ENCODE results near the gene GAREM1.
"Not testable (repeated sequence)": the region's sequence is repeated elsewhere in the genome, so short reads cannot be mapped to it uniquely, and the experiment has no call there.

Gene GAREM1

DNA sequence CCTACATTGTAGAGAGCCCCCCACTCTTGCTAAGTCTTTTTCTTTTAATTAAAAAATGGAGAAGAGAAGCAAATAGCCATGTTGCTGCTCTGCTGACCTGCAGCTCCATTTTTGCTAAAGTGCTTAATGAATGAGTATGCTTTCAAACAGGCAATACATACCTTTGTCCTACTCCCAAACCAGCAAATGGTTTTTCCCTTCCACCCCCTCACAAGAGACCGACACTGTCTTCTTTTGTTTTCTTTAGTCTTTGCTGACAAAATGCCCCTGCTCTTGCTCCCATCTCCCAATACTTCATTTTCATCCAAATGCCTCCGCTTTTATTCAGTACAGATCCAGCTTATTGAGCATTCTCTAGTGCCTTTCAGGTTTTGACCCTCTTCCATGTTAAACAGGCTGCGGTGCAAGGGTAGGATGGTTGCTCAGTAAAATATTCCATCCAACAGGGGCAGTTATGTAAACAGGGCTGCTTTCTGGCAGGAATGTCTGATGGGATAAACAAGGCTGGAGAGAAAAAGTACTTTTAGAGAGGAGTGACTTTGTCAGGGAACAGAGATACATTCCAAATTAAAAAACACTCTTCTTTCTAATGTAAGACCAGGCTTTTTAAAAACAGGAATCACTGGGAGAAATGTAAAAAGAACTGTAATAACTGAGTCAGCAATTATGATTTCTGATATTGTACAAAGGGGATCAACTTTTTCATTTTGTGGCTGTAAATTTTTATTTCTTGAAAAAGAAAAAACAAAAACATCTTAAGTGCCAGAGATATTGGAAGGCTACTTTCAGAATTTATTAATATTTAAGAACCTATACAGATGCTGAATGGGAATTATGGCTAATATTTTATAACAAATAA is 144.0 kb downstream of the GAREM1 start:
- no peak for DNase-seq (ENCODE audit: low spot score)

DNA sequence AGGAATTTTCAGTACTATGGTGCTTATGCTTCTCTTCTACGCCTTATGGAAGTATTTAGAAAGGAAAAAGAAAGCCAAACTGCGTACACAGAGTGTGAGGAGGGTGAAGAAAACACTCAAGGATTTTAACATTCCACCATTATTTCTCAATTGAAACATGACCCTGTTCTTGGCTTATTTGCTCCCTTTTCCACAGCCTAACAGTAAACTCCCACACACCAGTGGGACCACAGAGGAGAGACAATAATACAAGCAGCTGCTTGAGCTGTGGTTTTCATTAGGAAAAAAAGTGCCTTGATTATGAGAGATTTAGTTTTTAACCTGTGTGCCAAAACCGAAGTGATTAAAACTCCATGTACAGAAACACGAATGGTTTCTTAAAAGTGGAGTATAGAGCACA is 146.5 kb downstream of the GAREM1 start:
- no peak for DNase-seq (ENCODE audit: low spot score)

DNA sequence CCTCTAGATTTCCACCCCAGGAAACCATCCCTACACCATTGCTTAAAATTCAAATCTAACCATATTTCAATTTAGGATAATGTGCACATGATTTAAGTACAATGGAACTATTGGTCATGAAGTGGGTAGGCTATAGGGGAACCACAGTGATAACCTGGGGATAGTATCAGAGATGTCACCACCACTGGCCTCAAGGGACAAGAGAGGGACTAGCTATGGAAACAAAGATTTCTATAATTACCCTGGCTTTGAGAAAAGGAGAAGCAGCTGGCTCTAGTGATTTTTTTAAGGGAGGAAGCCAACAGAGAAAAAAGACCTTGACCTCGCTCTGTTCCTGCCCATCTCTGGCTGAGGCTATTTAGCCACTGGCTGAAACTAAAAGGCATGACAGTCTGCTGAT is 148.9 kb downstream of the GAREM1 start:
- DNase-seq (ENCODE audit: low spot score) = no peak

DNA sequence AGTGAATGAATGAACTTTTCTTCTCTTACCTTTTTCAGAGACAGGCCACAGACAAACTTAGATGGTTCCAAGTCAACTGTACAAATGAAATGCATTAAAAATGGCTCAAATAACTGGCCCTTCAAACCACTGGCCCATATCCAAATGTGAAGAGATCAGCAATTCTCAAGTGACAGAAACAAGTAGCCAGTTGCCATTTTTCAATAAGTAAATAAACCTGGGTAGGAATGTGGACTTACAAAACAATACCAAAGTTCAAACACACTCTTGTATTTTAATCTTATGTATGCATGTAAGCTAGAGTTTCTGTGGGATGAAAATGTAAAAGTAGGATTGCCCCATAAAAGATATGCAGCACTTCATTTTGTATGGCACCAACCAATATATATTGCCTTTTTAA is 151.6 kb downstream of the GAREM1 start:
- no peak for DNase-seq (ENCODE audit: low spot score)

DNA sequence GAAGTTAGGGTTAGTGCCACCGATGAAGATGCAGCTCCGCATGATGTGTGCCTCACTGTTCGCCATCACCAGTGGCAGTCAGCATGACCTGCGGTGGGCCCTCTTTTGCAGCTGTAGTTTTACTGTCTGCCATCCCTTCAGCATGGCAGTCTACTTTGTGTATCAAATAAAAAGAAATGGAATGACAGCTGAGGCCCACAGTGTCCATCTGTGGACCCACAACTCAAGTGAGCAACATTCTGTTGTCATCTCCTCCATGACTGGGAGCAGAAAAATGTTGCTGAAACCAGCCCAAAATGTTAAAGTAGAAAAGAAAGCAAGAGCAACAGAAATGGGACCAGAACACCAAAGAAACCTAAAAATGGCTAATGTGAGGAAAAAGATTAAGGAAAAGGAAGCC is 152.1 kb downstream of the GAREM1 start:
- DNase-seq (ENCODE audit: low spot score) = no peak

DNA sequence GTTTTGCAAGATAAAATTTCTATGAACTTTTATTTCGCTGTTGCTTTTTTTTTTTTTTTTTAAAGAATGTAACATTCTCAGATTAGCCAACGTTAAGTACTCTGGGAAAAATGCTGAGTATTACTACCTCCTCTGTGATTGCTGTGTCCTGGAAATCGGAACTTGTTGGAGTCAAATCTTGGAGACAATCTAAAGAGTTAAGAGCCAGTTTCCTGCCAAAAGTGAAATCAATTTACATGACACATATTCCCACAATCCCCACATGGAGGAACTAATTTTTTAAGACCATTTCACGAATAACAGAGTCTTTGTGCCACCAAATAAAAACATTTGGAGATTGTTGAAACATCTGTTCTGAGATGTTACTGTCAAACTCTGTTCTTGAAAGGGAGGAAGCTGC is 153.0 kb downstream of the GAREM1 start:
- DNase-seq (ENCODE audit: low spot score) = no peak

DNA sequence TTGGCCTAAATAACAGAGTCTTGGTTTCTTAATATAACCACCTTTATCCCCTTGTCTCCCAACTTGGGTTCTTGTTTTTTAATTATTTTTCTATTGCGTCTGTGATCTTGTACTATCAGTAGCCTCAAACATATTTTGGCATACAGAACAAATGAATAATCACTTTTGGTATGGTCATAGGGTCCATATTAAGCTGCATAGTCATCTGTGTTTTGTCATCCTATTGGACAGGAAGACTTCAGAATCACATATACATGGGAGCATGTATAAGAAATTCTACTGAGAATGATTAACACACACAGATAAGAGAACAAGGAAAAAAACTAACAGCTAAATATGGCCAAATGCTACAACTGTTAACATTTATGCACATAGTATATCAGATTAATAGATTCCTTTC is 154.8 kb downstream of the GAREM1 start:
- no peak for DNase-seq (ENCODE audit: low spot score)

DNA sequence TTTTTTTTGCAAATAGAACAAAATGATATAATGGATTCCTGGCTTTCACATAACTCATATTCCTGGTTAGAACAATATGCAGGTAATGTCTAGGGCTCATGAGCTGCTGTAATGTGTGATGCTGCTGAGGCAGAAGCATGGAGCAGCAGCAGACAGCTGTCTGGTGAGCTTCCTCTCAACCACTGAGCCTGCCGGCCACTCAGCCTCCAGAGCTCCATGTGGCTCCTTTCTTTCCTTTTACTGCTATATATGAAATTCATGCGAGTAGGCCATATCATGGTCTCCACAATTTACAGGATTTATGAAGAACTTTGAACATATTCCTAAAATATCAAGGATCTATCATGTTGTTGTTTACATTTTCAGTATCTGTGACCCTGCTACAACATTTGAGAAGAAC is 159.9 kb downstream of the GAREM1 start:
- DNase-seq (ENCODE audit: low spot score) = no peak

DNA sequence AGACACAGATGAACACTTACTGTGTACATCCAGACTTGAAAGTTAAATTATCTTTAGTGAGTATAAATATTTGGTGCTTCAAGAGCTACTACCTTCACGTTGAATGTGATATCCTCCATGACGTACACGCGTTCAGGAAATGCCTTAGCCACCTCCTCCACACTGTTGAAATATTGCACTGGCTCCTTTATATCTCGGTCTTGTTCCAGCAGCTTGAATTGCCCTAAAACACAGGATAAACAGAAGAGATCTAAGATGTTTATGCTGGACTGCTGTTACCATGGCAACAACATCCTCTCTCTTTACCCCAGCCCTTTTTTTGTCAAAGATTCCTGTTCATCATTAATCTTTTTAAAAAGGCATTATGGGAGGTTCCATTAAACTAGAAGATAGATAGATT is 160.6 kb downstream of the GAREM1 start:
- DNase-seq (ENCODE audit: low spot score) = no peak

DNA sequence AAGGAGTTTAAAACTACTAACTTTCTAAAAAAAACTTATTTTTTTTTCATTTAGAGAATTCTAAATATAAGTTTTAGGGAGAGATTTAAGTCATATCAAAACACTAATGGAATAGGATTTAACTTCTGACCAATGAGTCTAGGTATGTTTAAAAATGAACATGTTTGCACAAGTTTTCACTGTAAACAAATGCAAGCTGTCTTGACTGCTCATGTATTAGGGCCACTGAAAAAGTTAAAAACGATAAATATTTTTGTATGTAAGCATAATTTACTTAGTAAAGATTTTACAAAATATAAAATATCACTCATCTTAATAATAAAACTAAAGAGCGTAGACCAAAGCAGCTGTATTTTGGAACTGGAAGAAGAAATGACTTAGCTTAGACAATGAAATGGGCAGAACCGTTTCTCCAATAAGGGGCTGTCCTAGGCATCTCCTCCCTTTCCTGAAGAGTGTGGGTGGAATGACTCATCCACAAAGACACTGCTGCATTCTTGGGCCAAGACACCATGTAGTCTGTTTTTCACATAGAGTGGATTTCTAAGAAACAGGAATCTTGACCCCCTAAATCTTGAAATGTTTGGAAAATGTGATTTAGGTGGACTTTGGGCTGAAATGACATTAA is 162.1 kb downstream of the GAREM1 start:
- DNase-seq (ENCODE audit: low spot score) = no peak

DNA sequence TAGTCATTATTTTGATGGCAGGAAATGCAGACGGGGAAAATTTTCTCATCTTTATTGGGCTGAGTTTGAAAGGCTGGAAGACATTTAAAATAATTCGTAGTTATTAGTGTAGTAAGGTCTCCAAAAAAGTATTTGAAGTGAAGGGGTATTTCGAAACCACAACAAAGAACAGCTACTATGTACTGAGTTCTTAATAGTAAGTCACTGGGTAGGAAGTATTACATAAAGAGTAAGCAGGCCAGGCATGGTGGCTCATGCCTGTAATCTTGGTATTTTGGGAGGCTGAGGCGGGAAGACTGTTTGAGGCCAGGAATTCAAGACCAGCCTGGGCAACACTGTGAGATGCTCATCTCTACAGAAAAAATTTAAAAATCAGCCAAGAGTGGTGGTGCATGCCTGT is 167.3 kb downstream of the GAREM1 start:
- DNase-seq (ENCODE audit: low spot score) = no peak

DNA sequence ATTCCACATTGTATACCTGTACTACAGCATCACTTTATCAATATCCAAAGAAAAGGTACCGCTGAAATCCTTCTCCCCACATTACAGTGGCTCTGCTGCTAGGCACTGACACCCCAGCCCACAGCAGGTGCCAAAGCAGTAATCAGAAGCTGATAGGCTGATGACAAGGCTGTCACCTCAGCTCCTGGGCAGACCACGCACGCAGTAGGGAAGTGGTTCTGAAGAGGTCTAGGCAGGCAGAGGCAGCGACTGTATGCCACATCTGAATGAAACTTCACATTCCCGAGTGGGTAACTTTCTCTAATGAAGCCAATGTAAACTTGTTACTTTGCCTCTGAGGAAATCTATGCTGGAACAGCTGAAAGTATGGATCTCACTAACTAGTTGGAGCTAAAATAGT is 167.9 kb downstream of the GAREM1 start:
- no peak for DNase-seq (ENCODE audit: low spot score)

DNA sequence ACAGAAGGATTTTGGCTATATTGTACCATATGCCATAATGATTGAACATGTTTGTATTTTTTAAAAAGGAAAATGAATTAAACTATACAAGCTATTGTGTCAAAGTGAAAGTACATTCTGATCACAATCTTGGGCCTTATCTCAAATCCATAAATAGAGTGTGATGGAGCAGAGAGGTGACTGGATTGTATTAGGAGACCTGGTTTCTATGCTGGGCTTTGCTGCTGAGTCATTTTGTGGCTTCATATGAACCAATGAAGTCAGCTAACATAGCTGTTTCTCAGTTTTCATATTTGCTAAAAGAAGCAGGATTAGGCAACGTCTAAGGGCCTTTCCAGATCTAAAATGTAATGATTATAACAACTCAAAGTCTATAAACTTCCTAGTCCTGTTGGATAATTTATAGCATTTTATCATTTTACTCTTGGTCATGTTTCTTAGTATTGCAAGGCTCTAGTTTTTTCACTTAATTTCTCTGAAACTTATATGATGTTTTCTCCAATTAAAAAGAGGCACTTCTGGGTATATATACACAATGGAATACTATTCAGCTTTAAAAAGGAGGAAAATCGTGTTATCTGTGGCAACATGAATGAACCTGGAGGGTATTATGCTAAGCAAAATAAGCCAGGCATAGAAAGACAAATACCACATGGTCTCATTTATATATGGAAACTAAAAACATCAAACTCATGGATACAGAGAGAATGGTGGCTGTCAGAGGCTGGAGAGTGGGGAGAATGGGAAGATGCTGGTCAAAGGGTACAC is 168.5 kb downstream of the GAREM1 start:
- peak; percentile 57 for DNase-seq (ENCODE audit: low spot score)

DNA sequence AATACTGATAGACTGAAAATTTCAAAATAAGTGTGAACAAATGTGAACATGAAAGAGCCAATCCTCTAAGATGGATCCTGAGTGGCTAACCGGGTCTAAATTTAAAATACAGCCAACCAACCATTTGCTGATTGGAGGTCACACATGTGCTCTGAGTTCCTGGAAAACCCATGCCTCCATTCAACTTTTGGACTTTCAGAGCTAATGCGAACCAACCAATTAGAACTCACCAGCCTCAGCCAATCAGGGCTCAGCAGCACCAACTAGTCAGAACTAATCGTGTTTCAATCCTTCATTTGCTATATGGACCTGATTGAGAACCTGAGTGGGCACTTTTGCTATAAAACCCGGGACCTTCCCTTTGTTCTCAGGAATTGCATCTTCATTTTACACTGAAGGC is 169.3 kb downstream of the GAREM1 start:
- DNase-seq (ENCODE audit: low spot score) = no peak

DNA sequence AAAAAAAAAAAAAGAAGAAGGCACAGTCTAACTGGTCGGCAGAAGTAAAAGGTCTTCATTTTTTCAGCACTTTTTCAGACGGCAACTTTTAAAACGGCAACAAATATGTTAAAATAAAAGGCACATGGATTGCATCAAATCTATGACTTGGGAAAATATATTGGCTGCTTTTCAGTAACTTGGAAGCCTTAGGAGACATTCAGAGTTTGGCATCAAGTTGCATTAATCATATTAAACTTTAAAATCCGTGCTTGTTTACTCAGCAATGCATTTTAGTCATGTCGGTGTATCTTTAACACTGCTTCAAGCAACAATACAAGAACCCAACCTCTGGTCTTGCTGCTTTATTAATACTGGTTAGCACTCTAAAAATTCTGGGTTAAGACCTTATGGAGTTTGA is 169.8 kb downstream of the GAREM1 start:
- DNase-seq (ENCODE audit: low spot score) = no peak

DNA sequence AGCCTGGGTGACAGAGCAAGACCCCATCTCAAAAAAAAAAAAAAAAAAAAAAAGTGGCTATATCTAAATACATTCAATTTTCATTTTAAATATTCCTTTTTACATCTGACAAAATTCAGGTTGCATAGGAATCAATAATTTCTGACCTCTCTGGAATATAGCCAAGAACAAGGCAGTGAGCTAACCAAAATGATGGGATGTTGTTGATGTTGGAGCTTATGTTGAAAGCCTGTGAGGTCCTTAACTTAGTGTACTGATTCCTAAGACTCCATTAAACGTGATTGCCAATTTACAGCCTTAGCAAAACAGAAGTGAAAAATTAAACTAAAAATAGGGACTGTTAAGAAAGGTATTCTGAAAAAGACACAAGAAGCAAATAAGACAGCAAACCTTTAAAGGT is 171.2 kb downstream of the GAREM1 start:
- DNase-seq (ENCODE audit: low spot score) = no peak

DNA sequence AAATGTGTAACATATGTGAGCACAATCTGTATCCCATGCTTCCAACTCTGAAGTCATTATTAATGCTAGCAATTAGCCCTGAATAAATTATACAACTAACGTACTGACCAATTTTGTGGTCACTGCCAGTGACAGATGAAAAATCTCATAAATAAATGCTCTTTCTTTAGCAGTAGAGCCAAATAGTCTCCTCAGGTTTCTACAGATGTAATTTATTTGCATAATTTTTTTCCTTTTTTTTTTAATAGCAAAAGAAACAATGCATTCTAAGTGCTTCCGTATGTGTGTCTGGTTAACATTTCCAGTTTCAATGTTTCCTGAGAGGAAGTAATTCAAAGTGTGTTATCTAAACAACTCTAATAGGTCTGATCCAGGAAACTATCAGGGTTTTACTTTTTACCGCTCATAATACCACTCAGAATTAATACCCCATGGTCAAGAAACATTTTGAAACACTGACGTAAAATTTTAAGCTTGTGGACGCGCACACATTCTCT is 172.5 kb downstream of the GAREM1 start:
- DNase-seq (ENCODE audit: low spot score) = no peak

DNA sequence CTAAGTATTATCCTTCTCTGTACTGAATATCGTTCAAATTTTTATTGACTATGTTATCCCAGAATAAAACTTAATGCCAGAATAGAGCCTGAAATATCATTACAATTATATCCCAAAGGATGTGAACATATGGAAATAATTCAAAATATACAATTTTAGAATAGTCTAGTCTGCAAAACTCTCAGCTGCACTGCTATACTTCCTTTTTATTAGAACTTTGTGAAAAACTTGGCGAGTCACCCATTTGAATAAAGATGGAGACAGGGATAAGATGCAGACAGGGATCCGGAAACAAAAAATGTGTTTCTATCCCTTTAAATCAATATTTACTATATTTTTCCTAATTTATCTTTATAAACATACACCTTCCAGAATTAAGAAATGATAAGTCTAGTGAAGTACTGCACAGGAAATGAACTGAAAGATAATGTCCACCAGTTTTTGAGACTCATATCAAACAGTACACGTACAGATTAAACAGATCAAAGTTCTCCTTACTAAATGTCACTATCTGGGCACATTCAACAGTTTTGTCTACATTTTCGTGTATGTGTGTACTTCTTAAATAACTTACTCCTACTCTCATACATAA is 173.0 kb downstream of the GAREM1 start:
- no peak for DNase-seq (ENCODE audit: low spot score)

DNA sequence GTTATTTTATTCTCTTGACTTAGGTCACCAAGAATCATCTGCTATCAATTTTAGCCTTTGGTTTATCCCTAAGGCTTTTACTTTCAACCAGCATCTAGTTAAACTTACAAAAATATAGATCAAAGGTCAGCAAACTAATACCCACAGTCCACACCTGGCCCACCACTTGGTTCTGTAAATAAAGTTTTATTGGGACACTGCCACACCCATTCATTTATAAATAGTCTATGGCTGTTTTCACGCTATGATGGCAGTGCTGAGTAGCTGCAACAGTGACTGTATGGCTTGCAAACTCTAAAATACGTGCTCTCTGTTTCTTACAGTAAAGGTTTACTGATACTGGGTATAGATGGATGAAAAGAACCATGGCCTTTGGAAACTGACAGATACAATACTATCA is 173.8 kb downstream of the GAREM1 start:
- DNase-seq (ENCODE audit: low spot score) = no peak

DNA sequence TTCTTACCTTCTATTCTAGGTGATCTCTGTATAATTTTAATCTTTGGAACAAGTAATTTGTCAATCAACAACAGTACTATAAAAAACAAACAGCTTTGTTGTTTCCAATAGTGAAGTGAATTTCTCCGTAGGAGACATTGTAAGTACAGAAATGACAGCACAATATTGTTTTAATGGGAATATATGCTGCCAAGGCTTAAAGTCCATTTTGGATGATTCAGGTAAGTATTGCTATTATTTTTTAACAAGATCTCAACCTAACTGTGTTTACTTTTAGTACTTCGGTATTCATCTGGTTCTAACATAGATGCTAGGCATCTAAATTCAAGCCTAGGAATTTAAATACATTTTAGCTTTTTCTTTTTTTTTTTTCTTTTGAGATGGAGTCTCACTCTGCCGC is 175.1 kb downstream of the GAREM1 start:
- DNase-seq (ENCODE audit: low spot score) = no peak

DNA sequence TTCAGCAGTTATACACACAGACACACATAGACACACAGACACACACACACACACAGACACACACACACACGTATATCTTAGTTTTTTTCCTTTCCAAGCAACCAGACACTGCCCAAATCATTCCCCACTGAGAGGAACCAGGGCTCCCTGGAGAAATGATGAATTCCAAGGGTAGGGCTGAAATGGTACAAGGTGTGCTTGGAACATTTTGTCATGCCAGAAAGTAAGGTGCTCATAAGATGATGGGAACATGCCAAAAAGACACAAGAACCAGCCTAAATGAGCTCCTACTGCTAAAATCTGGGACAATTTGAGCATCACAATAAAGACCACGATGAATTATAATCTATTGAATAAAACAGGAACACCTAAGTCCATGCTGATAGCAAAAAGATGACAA is 177.6 kb downstream of the GAREM1 start:
- DNase-seq (ENCODE audit: low spot score) = no peak

DNA sequence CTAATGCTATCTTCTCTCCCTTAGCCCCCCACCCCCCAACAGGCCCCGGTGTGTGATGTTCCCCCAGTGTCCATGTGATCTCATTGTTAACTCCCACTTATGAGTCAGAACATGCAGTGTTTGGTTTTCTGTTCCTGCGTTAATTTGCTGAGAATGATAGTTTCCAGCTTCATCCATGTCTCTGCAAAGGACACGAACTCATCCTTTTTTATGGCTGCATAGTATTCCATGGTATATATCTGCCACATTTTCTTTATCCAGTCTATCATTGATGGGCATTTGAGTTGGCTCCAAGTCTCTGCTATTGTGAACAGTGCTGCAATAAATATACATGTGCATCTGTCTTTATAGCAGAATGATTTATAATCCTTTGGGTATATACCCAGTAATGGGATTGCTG is 179.1 kb downstream of the GAREM1 start:
- not testable (repeated sequence) for DNase-seq (ENCODE audit: low spot score)

DNA sequence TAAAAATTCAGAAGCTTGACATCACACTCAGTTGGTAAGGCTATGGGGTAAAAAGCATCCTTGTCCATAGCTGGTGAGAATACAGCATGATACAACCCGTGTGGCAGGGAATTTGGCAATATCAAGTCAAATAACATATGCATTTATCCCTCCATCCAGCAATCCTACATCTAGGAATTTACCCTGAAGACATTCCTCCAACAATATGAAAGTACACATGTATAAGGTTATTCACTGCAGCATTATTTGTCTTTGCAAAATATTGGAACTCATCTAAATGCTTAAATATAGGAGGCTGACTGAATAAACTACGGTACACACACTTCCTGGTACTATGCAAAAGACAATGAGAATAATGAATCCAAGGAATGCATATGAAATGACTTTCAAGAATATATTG is 179.9 kb downstream of the GAREM1 start:
- no peak for DNase-seq (ENCODE audit: low spot score)

Data from activated CD4-positive, alpha-beta T cell treated with anti-CD3 and anti-CD28 coated beads, Interleukin-2, Interleukin-4, amounts not matched to agents 100 ng/mL and 50 ng/mL, durations not matched to agents 16 hours and 8 hours (primary cell).